ENCODE results near the gene DYNLT4. TPM values are rescaled to one million over a fixed set of nuclear protein-coding genes. Genes with fewer than 3 reads are reported as not detected.
A peak's percentile ranks its signal among the peaks of the same experiment; 100 is the strongest.

The DYNLT4 gene
- total and polyA plus RNA-seq, 2 of the 13 experiments (the other 11 are each of a cell fraction or from before 2014, with no cell fraction given): 0.77 TPM; not detected in 1

DNA sequence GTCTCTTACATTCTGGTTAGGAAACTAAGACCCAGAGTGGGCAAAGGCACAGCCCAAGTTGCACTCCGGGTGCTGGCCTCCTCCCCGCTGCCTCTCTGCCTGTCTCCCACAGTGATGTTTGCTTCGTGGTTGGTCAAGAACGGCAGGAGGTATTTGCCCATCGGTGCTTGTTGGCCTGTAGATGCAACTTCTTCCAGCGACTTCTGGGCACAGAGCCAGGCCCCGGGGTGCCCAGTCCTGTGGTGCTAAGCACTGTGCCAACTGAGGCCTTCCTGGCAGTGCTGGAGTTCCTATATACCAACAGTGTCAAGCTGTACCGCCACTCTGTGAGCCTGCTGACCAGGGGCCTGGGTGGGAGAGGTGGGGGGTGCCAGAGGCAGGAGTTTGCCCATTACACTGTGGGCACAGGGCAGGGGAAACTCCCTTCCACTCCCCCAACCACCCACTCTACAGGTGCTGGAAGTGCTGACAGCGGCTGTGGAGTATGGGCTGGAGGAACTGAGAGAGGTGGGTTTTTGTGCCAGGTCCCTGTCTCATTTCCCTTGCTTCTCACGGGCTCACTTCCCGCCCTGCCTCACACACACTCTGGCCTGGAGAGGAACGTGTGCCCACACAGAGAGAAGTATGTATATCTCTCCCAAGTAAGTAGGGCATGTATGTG, 3.1 kb upstream of the DYNLT4 start (continued):
- TF ChIP-seq, protein P1, sequence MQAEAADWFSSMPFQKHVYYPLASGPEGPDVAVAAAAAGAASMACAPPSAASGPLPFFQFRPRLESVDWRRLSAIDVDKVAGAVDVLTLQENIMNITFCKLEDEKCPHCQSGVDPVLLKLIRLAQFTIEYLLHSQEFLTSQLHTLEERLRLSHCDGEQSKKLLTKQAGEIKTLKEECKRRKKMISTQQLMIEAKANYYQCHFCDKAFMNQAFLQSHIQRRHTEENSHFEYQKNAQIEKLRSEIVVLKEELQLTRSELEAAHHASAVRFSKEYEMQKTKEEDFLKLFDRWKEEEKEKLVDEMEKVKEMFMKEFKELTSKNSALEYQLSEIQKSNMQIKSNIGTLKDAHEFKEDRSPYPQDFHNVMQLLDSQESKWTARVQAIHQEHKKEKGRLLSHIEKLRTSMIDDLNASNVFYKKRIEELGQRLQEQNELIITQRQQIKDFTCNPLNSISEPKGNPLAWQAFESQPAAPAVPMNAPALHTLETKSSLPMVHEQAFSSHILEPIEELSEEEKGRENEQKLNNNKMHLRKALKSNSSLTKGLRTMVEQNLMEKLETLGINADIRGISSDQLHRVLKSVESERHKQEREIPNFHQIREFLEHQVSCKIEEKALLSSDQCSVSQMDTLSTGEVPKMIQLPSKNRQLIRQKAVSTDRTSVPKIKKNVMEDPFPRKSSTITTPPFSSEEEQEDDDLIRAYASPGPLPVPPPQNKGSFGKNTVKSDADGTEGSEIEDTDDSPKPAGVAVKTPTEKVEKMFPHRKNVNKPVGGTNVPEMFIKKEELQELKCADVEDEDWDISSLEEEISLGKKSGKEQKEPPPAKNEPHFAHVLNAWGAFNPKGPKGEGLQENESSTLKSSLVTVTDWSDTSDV (CRISPR knock-in tag; IDR thresholded peaks at IDR 0.05): 0 out of 2 replicates have a peak, but pooled peaks have one; percentile 26
- TF ChIP-seq, protein P2, sequence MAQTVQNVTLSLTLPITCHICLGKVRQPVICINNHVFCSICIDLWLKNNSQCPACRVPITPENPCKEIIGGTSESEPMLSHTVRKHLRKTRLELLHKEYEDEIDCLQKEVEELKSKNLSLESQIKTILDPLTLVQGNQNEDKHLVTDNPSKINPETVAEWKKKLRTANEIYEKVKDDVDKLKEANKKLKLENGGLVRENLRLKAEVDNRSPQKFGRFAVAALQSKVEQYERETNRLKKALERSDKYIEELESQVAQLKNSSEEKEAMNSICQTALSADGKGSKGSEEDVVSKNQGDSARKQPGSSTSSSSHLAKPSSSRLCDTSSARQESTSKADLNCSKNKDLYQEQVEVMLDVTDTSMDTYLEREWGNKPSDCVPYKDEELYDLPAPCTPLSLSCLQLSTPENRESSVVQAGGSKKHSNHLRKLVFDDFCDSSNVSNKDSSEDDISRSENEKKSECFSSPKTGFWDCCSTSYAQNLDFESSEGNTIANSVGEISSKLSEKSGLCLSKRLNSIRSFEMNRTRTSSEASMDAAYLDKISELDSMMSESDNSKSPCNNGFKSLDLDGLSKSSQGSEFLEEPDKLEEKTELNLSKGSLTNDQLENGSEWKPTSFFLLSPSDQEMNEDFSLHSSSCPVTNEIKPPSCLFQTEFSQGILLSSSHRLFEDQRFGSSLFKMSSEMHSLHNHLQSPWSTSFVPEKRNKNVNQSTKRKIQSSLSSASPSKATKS (CRISPR knock-in tag; IDR thresholded peaks at IDR 0.05): no peak
- no peak for TF ChIP-seq ZFP90 (CRISPR knock-in tag; IDR thresholded peaks at IDR 0.05; ENCODE audit: borderline replicate concordance)
- no peak for TF ChIP-seq ZNF713 (CRISPR knock-in tag; IDR thresholded peaks at IDR 0.05)
- TF ChIP-seq RAD21 (CRISPR knock-in tag; IDR thresholded peaks at IDR 0.05): no peak
- no peak for TF ChIP-seq KLF16 (CRISPR knock-in tag; IDR thresholded peaks at IDR 0.05)
- TF ChIP-seq, protein P3, sequence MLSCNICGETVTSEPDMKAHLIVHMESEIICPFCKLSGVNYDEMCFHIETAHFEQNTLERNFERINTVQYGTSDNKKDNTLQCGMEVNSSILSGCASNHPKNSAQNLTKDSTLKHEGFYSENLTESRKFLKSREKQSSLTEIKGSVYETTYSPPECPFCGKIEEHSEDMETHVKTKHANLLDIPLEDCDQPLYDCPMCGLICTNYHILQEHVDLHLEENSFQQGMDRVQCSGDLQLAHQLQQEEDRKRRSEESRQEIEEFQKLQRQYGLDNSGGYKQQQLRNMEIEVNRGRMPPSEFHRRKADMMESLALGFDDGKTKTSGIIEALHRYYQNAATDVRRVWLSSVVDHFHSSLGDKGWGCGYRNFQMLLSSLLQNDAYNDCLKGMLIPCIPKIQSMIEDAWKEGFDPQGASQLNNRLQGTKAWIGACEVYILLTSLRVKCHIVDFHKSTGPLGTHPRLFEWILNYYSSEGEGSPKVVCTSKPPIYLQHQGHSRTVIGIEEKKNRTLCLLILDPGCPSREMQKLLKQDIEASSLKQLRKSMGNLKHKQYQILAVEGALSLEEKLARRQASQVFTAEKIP (CRISPR knock-in tag; IDR thresholded peaks at IDR 0.05; ENCODE audit: borderline replicate concordance): no peak
- TF ChIP-seq TEAD2 (CRISPR knock-in tag; IDR thresholded peaks at IDR 0.05): no peak
- TF ChIP-seq ZFP36L1 (CRISPR knock-in tag; IDR thresholded peaks at IDR 0.05): no peak
- TF ChIP-seq GFI1 (CRISPR knock-in tag; IDR thresholded peaks at IDR 0.05; ENCODE audit: borderline replicate concordance): no peak
- no peak for TF ChIP-seq ARHGAP35 (CRISPR knock-in tag; IDR thresholded peaks at IDR 0.05; ENCODE audit: borderline replicate concordance)
- TF ChIP-seq ZNF557 (CRISPR knock-in tag; IDR thresholded peaks at IDR 0.05): no peak
